Adipocyte (in vitro differentiated cells): ENCODE measurements around the gene TACC2.

Source experiments
- DNase-seq: peaks from one replicate; pipeline ENCODE4 v3.0.0-alpha.2; 2015; ENCODE audit warnings: low read depth
- H3K27me3 ChIP-seq: replicated peaks from 2 replicates; pipeline ENCODE4 v1.7.0; 2013; ENCODE audit warnings: mild to moderate bottlenecking, low read length, moderate library complexity; ENCODE audit not compliant: control insufficient read depth, insufficient read depth
- H3K36me3 ChIP-seq: 2 replicates; pipeline ENCODE4 v1.7.0; 2013; ENCODE audit warnings: low read length, mild to moderate bottlenecking, moderate library complexity; ENCODE audit not compliant: control insufficient read depth, insufficient read depth, severe bottlenecking
- H3K4me1 ChIP-seq: 2 replicates; pipeline ENCODE4 v1.7.0; 2013; ENCODE audit warnings: mild to moderate bottlenecking, low read length, moderate library complexity; ENCODE audit not compliant: control insufficient read depth, insufficient read depth
- H3K4me3 ChIP-seq: 2 replicates; pipeline ENCODE4 v1.7.0; 2013; ENCODE audit warnings: mild to moderate bottlenecking, low read length, moderate library complexity
- H3K9ac ChIP-seq: 2 replicates; pipeline ENCODE4 v1.7.0; 2013; ENCODE audit warnings: mild to moderate bottlenecking, low read length, moderate library complexity
- H3K9me3 ChIP-seq: 2 replicates; pipeline ENCODE4 v1.7.0; 2013; ENCODE audit warnings: mild to moderate bottlenecking, low read length, moderate library complexity; ENCODE audit not compliant: control insufficient read depth

TACC2 gene

DNA sequence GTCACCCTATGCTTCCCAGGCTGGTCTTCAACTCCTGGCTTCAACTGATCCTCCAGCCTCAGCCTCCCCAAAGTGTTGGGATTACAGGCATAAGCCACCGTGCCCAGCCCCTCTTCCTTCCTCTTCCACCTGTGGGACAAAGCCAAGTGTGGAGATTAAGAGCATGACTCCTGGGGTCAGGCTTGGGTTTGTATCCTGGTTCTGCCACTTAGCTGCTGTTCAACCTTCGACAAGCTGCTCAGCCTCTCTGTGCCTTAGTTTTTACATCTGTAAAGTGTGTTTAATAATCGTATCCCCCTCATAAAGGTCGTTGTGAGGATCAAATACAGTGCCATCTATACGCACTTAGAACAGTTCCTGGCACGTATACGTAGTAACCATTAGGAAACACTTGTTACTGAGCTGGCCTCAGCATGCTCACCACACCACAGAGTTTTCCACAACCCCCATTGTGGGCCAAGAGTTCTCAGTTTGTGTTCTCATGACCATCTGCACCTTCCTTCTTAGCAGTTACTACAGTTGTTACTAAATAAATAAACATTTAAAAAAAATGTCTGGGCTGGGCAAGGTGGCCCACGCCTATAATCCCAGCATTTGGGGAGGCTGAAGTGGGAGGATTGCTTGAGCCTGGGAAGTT is 141.6 kb downstream of the TACC2 start:
- Histone ChIP-seq H3K9me3 (no peaks in the 10 kb centered on the region), H3K9ac (no peak overlapping the region), H3K27me3 (no peaks in the 10 kb centered on the region), H3K4me3 (no peak overlapping the region), H3K36me3 (peaks cover 14% of the 10 kb centered on the region), H3K4me1 (peaks cover 21% of the 10 kb centered on the region)
- no peak for DNase-seq

DNA sequence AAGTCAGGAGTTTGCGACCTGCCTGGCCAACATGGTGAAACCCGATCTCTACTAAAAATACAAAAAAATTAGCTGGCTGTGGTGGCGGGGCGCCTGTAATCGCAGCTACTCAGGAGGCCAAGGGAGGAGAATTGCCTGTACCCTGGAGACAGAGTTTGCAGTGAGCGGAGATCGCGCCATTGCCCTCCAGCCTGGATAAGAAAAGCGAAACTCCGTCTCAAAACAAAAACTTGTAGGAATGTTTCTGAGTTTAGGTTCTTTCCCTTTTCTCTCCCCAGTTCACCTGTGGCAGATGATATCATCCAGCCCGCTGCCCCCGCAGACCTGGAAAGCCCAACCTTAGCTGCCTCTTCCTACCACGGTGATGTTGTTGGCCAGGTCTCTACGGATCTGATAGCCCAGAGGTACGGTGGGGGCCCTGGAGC is 143.4 kb downstream of the TACC2 start:
- Histone ChIP-seq H3K4me3 (no peak overlapping the region), H3K27me3 (no peaks in the 10 kb centered on the region)
- no peak for DNase-seq

DNA sequence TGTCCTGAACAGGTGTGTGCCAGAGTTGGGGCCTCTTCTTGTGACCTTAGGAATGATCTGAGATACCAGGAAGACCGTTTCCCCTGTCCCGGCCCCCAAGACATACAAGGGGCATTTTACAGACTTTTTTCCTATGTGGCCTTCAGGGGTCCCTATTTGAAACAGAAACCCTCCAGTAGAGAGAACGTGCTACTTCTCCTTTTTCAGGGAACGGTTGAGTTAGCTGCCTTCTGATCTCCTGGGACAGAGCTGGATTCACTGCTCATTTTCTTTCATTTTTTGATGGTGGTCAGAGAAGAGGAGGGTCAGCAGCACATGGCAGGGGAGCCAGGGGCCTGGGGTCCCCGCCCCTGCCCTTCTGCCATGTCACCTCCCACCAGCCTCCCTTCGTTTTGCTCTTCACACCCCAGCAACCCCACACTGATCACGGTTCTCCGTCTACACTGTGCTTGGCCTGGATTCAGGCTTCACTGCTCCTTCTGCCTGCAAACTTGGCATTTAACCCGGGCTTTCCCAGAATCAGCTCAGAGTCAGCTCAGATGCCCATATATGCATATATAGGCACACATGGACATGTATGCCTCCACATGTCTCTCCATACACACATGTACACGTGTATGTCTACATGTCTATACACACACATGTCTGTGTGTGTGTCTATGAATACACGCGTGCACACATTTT is 144.1 kb downstream of the TACC2 start:
- H3K36me3 ChIP-seq, result peaks cover 19% of the 10 kb centered on the region
- DNase-seq, result no peak
- H3K4me3 ChIP-seq, result no peak overlapping the region
- no peaks in the 10 kb centered on the region for H3K9me3 ChIP-seq
- no peak overlapping the region for H3K9ac ChIP-seq
- H3K4me1 ChIP-seq, result peaks cover 8% of the 10 kb centered on the region
- no peaks in the 10 kb centered on the region for H3K27me3 ChIP-seq

More for the DNA sequence above, 143.4 kb downstream of the TACC2 start:
- Histone ChIP-seq H3K4me1 (peaks cover 15% of the 10 kb centered on the region), H3K9ac (no peak overlapping the region), H3K9me3 (no peaks in the 10 kb centered on the region), H3K36me3 (peaks cover 19% of the 10 kb centered on the region)

DNA sequence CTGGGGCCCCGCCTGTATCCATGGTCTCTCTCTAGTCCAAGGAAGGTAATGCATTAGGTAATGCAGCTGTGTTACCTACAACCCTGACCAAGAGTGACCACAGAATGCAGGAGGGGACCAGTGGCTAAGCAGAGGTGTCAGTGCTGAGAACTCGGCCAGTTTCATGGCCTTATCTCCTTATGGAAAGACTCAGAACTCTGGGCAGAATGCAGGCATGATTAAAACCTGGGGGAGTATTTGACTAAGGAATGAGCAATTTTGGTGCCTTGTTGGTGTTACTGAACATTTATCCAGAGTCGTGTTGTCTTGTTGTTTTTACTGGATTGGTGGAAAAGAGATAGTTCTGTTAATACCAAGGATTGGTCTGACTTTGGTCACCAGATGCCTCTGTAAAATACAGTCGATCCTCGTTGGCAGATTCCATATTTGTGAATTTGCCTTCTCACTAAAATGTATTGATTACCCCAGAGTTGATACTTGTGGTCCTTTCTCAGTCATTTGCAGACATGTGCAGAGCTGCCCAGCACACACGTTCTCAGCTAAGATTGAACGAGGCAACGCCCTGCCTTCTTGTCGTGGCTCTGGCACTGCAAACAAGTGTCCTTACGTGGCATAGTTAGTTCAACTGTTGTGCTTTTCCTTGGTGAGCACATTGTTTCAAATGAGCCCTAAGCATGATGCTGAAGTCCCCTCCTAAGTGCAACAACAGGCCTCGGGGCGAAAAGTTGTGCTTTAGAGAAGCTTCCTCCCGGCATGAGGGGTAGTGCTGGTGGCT is 146.5 kb downstream of the TACC2 start:
- peaks cover 18% of the 10 kb centered on the region for H3K4me1 ChIP-seq
- H3K36me3 ChIP-seq, result peaks cover 19% of the 10 kb centered on the region
- no peaks in the 10 kb centered on the region for H3K9me3 ChIP-seq
- no peaks in the 10 kb centered on the region for H3K27me3 ChIP-seq
- no peak for DNase-seq
- H3K9ac ChIP-seq, result no peak overlapping the region
- no peak overlapping the region for H3K4me3 ChIP-seq

- Histone ChIP-seq H3K27me3 (no peaks in the 10 kb centered on the region), H3K9me3 (no peaks in the 10 kb centered on the region), H3K4me1 (peaks cover 41% of the 10 kb centered on the region), H3K36me3 (peaks cover 19% of the 10 kb centered on the region), H3K4me3 (no peak overlapping the region), H3K9ac (no peak overlapping the region)
- no peak for DNase-seq
Measured at GRCh38 chr10:122138831-122139625, 150.1 kb downstream of the TACC2 start.

- H3K4me3 ChIP-seq, result no peak overlapping the region
- H3K9ac ChIP-seq, result no peak overlapping the region
- DNase-seq, result no peak
- peaks cover 15% of the 10 kb centered on the region for H3K36me3 ChIP-seq
- H3K4me1 ChIP-seq, result peaks cover 41% of the 10 kb centered on the region
- no peaks in the 10 kb centered on the region for H3K27me3 ChIP-seq
- no peaks in the 10 kb centered on the region for H3K9me3 ChIP-seq
Measured at GRCh38 chr10:122139627-122140170, 150.7 kb downstream of the TACC2 start.

GRCh38 chr10:122140461-122140902 is 151.5 kb downstream of the TACC2 start:
- Histone ChIP-seq H3K4me3 (no peak overlapping the region), H3K9ac (no peak overlapping the region), H3K36me3 (peaks cover 13% of the 10 kb centered on the region), H3K27me3 (no peaks in the 10 kb centered on the region), H3K9me3 (no peaks in the 10 kb centered on the region), H3K4me1 (peaks cover 41% of the 10 kb centered on the region)
- DNase-seq, result peak; percentile 40

- DNase-seq, result peak; percentile 92
- H3K4me1 ChIP-seq, result peaks cover 41% of the 10 kb centered on the region
Measured at GRCh38 chr10:122140941-122141623, 152.1 kb downstream of the TACC2 start.

GRCh38 chr10:122141821-122142640 is 153.1 kb downstream of the TACC2 start:
- peaks cover 10% of the 10 kb centered on the region for H3K36me3 ChIP-seq
- peaks cover 44% of the 10 kb centered on the region for H3K4me1 ChIP-seq
- no peaks in the 10 kb centered on the region for H3K27me3 ChIP-seq
- DNase-seq, result no peak
- peak overlapping the region; percentile 36 for H3K9ac ChIP-seq
- no peaks in the 10 kb centered on the region for H3K9me3 ChIP-seq
- no peak overlapping the region for H3K4me3 ChIP-seq

More at GRCh38 chr10:122140941-122141623, 152.1 kb downstream of the TACC2 start:
- H3K36me3 ChIP-seq, result peaks cover 10% of the 10 kb centered on the region
- H3K9ac ChIP-seq, result no peak overlapping the region
- H3K9me3 ChIP-seq, result no peaks in the 10 kb centered on the region
- H3K27me3 ChIP-seq, result no peaks in the 10 kb centered on the region
- no peak overlapping the region for H3K4me3 ChIP-seq
